ENCODE measurements around the gene S100A2.

GRCh38 chr1:153557877-153558276 is 7.8 kb downstream of the S100A2 start:
- no peak for TF ChIP-seq ZMYM4 (CRISPR knock-in tag; IDR thresholded peaks at IDR 0.05)
- TF ChIP-seq CHD2 (IDR thresholded peaks at IDR 0.05; ENCODE audit: low read depth, low read length): no peak

All from HepG2 (cell line).